Caco-2 (cell line): Measurements from ENCODE around the gene RHOT2. TPM values are rescaled to one million over a fixed set of nuclear protein-coding genes. Genes with fewer than 3 reads are reported as not detected.

Experiments used
- BruUV-seq: library from RNA; stranded (reverse); fragments of 400-500 nt; replicated peaks from 2 replicates; lab custom pipeline; 2021; lab: Mats Ljungman, UMichigan
- CTCF ChIA-PET: fragments of 300-600 bp; sonication (Branson Sonifier 250); formaldehyde crosslinking; loops from one replicate; lab custom pipeline; 2022; ENCODE audit warnings: antibody characterized with exemption; lab: Charles Lee
- POLR2A ChIA-PET: fragments of 300-600 bp; sonication (Branson Sonifier 250); formaldehyde crosslinking; loops from one replicate; lab custom pipeline; 2022; ENCODE audit warnings: antibody characterized with exemption; lab: Charles Lee
- DNase-seq, 2 experiments: peaks; one replicate each; pipeline versions ENCODE4 v3.0.0 to v3.0.0-alpha.2; 2020 to 2022
- H3K27me3 ChIP-seq: replicated peaks from 2 replicates; pipeline ENCODE4 v1.6.0; 2011; ENCODE audit warnings: low read length; ENCODE audit not compliant: control insufficient read depth, insufficient read depth
- H3K36me3 ChIP-seq: 2 replicates; pipeline ENCODE4 v1.5.1; 2011; ENCODE audit warnings: low read length; ENCODE audit not compliant: control insufficient read depth, insufficient read depth
- H3K4me1 ChIP-seq: fragments of 250-450 bp; sonication (Bioruptor Pico); 2 replicates; pipeline ENCODE4 v1.5.1; 2020; ENCODE audit warnings: mild to moderate bottlenecking
- H3K4me3 ChIP-seq: 2 replicates; pipeline ENCODE4 v1.5.1; 2011; ENCODE audit warnings: low read depth, mild to moderate bottlenecking, control low read depth, low read length
- H3K9me3 ChIP-seq: fragments of 250-450 bp; sonication (Bioruptor Pico); 2 replicates; pipeline ENCODE4 v1.5.1; 2020; ENCODE audit warnings: mild to moderate bottlenecking, moderate library complexity
- H3K27ac Mint-ChIP-seq: one replicate; pipeline ENCODE4 v1.8.0; 2022; ENCODE audit warnings: mixed read lengths; ENCODE audit not compliant: unreplicated experiment
- H3K27me3 Mint-ChIP-seq: one replicate; pipeline ENCODE4 v1.8.0; 2022; ENCODE audit warnings: mixed read lengths; ENCODE audit not compliant: insufficient read depth, unreplicated experiment
- H3K36me3 Mint-ChIP-seq: one replicate; pipeline ENCODE4 v1.8.0; 2022; ENCODE audit warnings: mild to moderate bottlenecking, mixed read lengths; ENCODE audit not compliant: insufficient read depth, unreplicated experiment
- H3K4me1 Mint-ChIP-seq: one replicate; pipeline ENCODE4 v1.8.0; 2022; ENCODE audit warnings: low read depth, mixed read lengths; ENCODE audit not compliant: unreplicated experiment
- H3K4me3 Mint-ChIP-seq: one replicate; pipeline ENCODE4 v1.8.0; 2022; ENCODE audit warnings: mild to moderate bottlenecking, moderate library complexity, mixed read lengths; ENCODE audit not compliant: unreplicated experiment
- H3K9me3 Mint-ChIP-seq: one replicate; pipeline ENCODE4 v1.8.0; 2022; ENCODE audit warnings: mixed read lengths; ENCODE audit not compliant: unreplicated experiment
- intact Hi-C: fragments of 100-400 bp; cut with micrococcal nuclease; formaldehyde crosslinking; loops from one replicate; pipeline ENCODE4 v1.10.0; 2022; ENCODE audit not compliant: unreplicated experiment
- total RNA-seq: library from RNA; stranded (reverse); gene quantifications from 2 replicates; pipeline ENCODE4 v1.2.3, GENCODE V29; 2022
- TF ChIP-seq, protein P1 (sequence below), 2 experiments: fragments of 200-600 bp in 1 of 2; IDR thresholded peaks; 1 replicate in 1 of 2; 2 replicates in 1 of 2; pipeline versions ENCODE4 v1.5.1 to v1.8.0; 2011 to 2022; ENCODE audit warnings: antibody characterized with exemption in 1 of 2, control low read depth in 1 of 2, inconsistent platforms in 1 of 2, low read depth in 1 of 2, low read length in 1 of 2, mild to moderate bottlenecking in 1 of 2, moderate library complexity in 1 of 2; ENCODE audit not compliant: insufficient read depth in 1 of 2, severe bottlenecking in 1 of 2, unreplicated experiment in 1 of 2

The RHOT2 gene
- total RNA-seq, 1 experiment from 2014 or later = 96.7 TPM

GRCh38 chr16:714558-715476 is 46.9 kb downstream of the RHOT2 start, which contains the start of gene METRN:
TSS of gene METRN (plus strand) at chr16:715118. CDS start at chr16:715290, 172 bp downstream.
- Mint-ChIP-seq H3K27ac (no peak within 1 kb of the TSS), H3K4me3 (peak within 1 kb of the TSS; percentile 66), H3K27me3 (no peaks in the 10 kb centered on the region), H3K36me3 (peaks cover 17% of the 10 kb centered on the region), H3K9me3 (no peaks in the 10 kb centered on the region), H3K4me1 (peaks cover 7% of the 10 kb centered on the region)
- Histone ChIP-seq H3K27me3 (no peaks in the 10 kb centered on the region), H3K4me3 (peak within 1 kb of the TSS; percentile 71), H3K9me3 (no peaks in the 10 kb centered on the region), H3K36me3 (no peaks in the 10 kb centered on the region), H3K4me1 (peaks cover 31% of the 10 kb centered on the region)
- peak; percentile 84 to 94 for DNase-seq
- POLR2A ChIA-PET = no interaction called here
- TF ChIP-seq, protein P1, sequence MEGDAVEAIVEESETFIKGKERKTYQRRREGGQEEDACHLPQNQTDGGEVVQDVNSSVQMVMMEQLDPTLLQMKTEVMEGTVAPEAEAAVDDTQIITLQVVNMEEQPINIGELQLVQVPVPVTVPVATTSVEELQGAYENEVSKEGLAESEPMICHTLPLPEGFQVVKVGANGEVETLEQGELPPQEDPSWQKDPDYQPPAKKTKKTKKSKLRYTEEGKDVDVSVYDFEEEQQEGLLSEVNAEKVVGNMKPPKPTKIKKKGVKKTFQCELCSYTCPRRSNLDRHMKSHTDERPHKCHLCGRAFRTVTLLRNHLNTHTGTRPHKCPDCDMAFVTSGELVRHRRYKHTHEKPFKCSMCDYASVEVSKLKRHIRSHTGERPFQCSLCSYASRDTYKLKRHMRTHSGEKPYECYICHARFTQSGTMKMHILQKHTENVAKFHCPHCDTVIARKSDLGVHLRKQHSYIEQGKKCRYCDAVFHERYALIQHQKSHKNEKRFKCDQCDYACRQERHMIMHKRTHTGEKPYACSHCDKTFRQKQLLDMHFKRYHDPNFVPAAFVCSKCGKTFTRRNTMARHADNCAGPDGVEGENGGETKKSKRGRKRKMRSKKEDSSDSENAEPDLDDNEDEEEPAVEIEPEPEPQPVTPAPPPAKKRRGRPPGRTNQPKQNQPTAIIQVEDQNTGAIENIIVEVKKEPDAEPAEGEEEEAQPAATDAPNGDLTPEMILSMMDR (IDR thresholded peaks at IDR 0.05; ENCODE audit: insufficient read depth in 1 of 2, low read depth in 1 of 2, low read length in 1 of 2, severe bottlenecking in 1 of 2, unreplicated experiment in 1 of 2) = no peak
- intact Hi-C loops = loop anchor here (10.0 kb wide), 1 partner anchor 70 kb away; the partner anchor contains the start of genes CHTF18 and RPUSD1
- no TSS peak for BruUV-seq
- CTCF ChIA-PET = interaction anchor here (1.7 kb wide), 1 partner anchor 13 kb away, joined by 10 read pairs; no protein-coding TSS in a partner anchor

- intact Hi-C loops = loop anchor here (10.0 kb wide), 1 partner anchor 69 kb away; the partner anchor contains the start of genes CHTF18 and RPUSD1
- H3K4me1 ChIP-seq = peaks cover 33% of the 10 kb centered on the region
Observed at GRCh38 chr16:715477-716199, 47.7 kb downstream of the RHOT2 start.

More at GRCh38 chr16:715477-716199, 47.7 kb downstream of the RHOT2 start:
- H3K4me3 Mint-ChIP-seq = peak overlapping the region; percentile 66
- peaks cover 17% of the 10 kb centered on the region for H3K36me3 Mint-ChIP-seq
- no peak overlapping the region for H3K27ac Mint-ChIP-seq
- DNase-seq = peak in 1 of 2 experiments; percentile 60
- TF ChIP-seq, protein P1 (IDR thresholded peaks at IDR 0.05; ENCODE audit: insufficient read depth in 1 of 2, low read depth in 1 of 2, low read length in 1 of 2, severe bottlenecking in 1 of 2, unreplicated experiment in 1 of 2) = peak; percentile 10 to 17
- ChIA-PET POLR2A (interaction anchor here (1.1 kb wide), 1 partner anchor 13 kb away, joined by 4 read pairs; no protein-coding TSS in a partner anchor), CTCF (interaction anchor here (0.6 to 1.7 kb wide), 5 partner anchors 9 to 73 kb away, joined by 3 to 10 read pairs (median 5); partner anchors contain the start of genes CHTF18, CIAO3 and WDR24)
- no peaks in the 10 kb centered on the region for H3K9me3 Mint-ChIP-seq
- no peaks in the 10 kb centered on the region for H3K27me3 Mint-ChIP-seq
- peaks cover 7% of the 10 kb centered on the region for H3K4me1 Mint-ChIP-seq
- no peaks in the 10 kb centered on the region for H3K27me3 ChIP-seq
- no peaks in the 10 kb centered on the region for H3K36me3 ChIP-seq
- H3K4me3 ChIP-seq = peak overlapping the region; percentile 71
- no peaks in the 10 kb centered on the region for H3K9me3 ChIP-seq
- no TSS peak for BruUV-seq
